T-helper 2 cell treated with Interferon-gamma antibody and Interleukin-4, amounts not matched to agents 100 ng/mL and 5 ng/mL, for 36 hours (primary cell): ENCODE data around the gene GGT5. TPM values are rescaled to one million over a fixed set of nuclear protein-coding genes. Genes with fewer than 3 reads are reported as not detected.
"Not testable (repeated sequence)": the region's sequence is repeated elsewhere in the genome, so short reads cannot be mapped to it uniquely, and the experiment has no call there.

Source experiments
- intact Hi-C: fragments of 100-400 bp; cut with micrococcal nuclease; formaldehyde crosslinking; loops from one replicate; pipeline ENCODE4 v1.15.1; 2023
- total RNA-seq: library from RNA; stranded (reverse); gene quantifications from 2 replicates; pipeline ENCODE4 v1.2.3, GENCODE V29; 2022

GGT5 gene
- total RNA-seq, 1 donor from 2014 or later: 0.11 TPM

GRCh38 chr22:24233816-24234215 lies 11.1 kb downstream of the GGT5 start:
- intact Hi-C loops: no loop called here

GRCh38 chr22:24233235-24233634 lies 11.6 kb downstream of the GGT5 start:
- intact Hi-C loops: no loop called here

- intact Hi-C loops: no loop called here
Observed at GRCh38 chr22:24232725-24233124, 12.2 kb downstream of the GGT5 start.

- intact Hi-C loops: no loop called here
Observed at GRCh38 chr22:24232124-24232523, 12.8 kb downstream of the GGT5 start.

GRCh38 chr22:24231706-24232105 lies 13.2 kb downstream of the GGT5 start:
- intact Hi-C loops: no loop called here

- intact Hi-C loops: no loop called here
Observed at GRCh38 chr22:24230911-24231656, 13.8 kb downstream of the GGT5 start.

- intact Hi-C loops: no loop called here
Observed at GRCh38 chr22:24225951-24226350, 18.9 kb downstream of the GGT5 start.

- intact Hi-C loops: no loop called here
Observed at GRCh38 chr22:24225044-24225601, 19.8 kb downstream of the GGT5 start.

GRCh38 chr22:24224468-24224867 lies 20.4 kb downstream of the GGT5 start:
- intact Hi-C loops: no loop called here

GRCh38 chr22:24219750-24220149 lies 25.1 kb downstream of the GGT5 start:
- intact Hi-C loops: no loop called here

GRCh38 chr22:24217384-24217783 lies 27.5 kb downstream of the GGT5 start:
- intact Hi-C loops: no loop called here

GRCh38 chr22:24216541-24217209 lies 28.2 kb downstream of the GGT5 start:
- intact Hi-C loops: no loop called here

GRCh38 chr22:24214467-24215285 lies 30.2 kb downstream of the GGT5 start:
- intact Hi-C loops: no loop called here

GRCh38 chr22:24213111-24213510 lies 31.8 kb downstream of the GGT5 start:
- intact Hi-C loops: not testable (repeated sequence)

GRCh38 chr22:24211716-24212115 lies 33.2 kb downstream of the GGT5 start:
- intact Hi-C loops: not testable (repeated sequence)

- intact Hi-C loops: not testable (repeated sequence)
Observed at GRCh38 chr22:24210409-24210808, 34.5 kb downstream of the GGT5 start.

GRCh38 chr22:24209687-24210086 lies 35.2 kb downstream of the GGT5 start:
- intact Hi-C loops: no loop called here

- intact Hi-C loops: no loop called here
Observed at GRCh38 chr22:24209016-24209415, 35.9 kb downstream of the GGT5 start.

GRCh38 chr22:24208012-24208749 lies 36.7 kb downstream of the GGT5 start:
- intact Hi-C loops: no loop called here

- intact Hi-C loops: no loop called here
Observed at GRCh38 chr22:24207264-24208011, 37.4 kb downstream of the GGT5 start.
